HepG2 (cell line): ENCODE measurements around the gene GPC6. TPM values are rescaled to one million over a fixed set of nuclear protein-coding genes. Genes with fewer than 3 reads are reported as not detected.

ENCODE experiments used
- ATAC-seq: fragments of 200-7000 bp; cut with Tn5 transposase; 3 replicates; pipeline ENCODE4 v1.9.1; 2020; ENCODE audit warnings: mild to moderate bottlenecking, moderate library complexity
- BruUV-seq: library from RNA; stranded (reverse); fragments of 400-500 nt; replicated peaks from 2 replicates; lab custom pipeline; 2021; lab: Mats Ljungman, UMichigan
- CTCF ChIA-PET: fragments of 300-600 bp; formaldehyde crosslinking; extraction: SDS; loops from one replicate; lab custom pipeline; 2021; ENCODE audit warnings: low total read pairs, inconsistent platforms, low intra/inter-chr PET ratio; lab: Yijun Ruan, JAX
- POLR2A ChIA-PET: fragments of 350-600 bp; sonication (Branson Sonifier 250); formaldehyde crosslinking; loops from one replicate; lab custom pipeline; 2020; ENCODE audit warnings: antibody characterized with exemption, inconsistent platforms; lab: Yijun Ruan, JAX
- DNase-seq: peaks from one replicate; pipeline ENCODE4 v3.0.0-alpha.2; 2015; ENCODE audit warnings: low spot score
- FAIRE-seq: peaks from 3 replicates; lab custom pipeline; 2011; peaks lifted over from hg19 to GRCh38; lab: Jason Lieb, UNC
- H2AFZ ChIP-seq: one replicate; pipeline ENCODE4 v1.6.1; 2011; ENCODE audit warnings: low read length, inconsistent platforms
- H3K27ac ChIP-seq: fragments of 300-600 bp; 3 replicates; pipeline ENCODE4 v1.8.0; 2011; ENCODE audit warnings: mixed run types, mild to moderate bottlenecking, mixed read lengths, low read length, inconsistent platforms; ENCODE audit not compliant: insufficient read depth; ENCODE audit errors: extremely low read length
- H3K27me3 ChIP-seq, 2 experiments: fragments of 200-600 bp in 1 of 2; 2 replicates in 1 of 2; 3 replicates in 1 of 2; pipeline versions ENCODE4 v1.6.0 to v1.8.0; 2011; ENCODE audit warnings: low read length in 2 of 2, mild to moderate bottlenecking in 2 of 2, moderate library complexity in 2 of 2, inconsistent platforms in 1 of 2; ENCODE audit not compliant: insufficient read depth in 2 of 2, control insufficient read depth in 1 of 2
- H3K36me3 ChIP-seq, 2 experiments: fragments of 200-600 bp in 1 of 2; replicated peaks in 1 of 2; 2 replicates in 1 of 2; 3 replicates in 1 of 2; pipeline versions ENCODE4 v1.5.1 to v1.8.0; 2011; ENCODE audit warnings: low read length in 2 of 2, inconsistent platforms in 1 of 2; ENCODE audit not compliant: insufficient read depth in 2 of 2, control insufficient read depth in 1 of 2
- H3K4me1 ChIP-seq: 2 replicates; pipeline ENCODE4 v1.5.1; 2012; ENCODE audit warnings: low read length, inconsistent platforms; ENCODE audit not compliant: insufficient read depth
- H3K4me2 ChIP-seq: 2 replicates; pipeline ENCODE4 v1.6.0; 2011; ENCODE audit warnings: low read depth, low read length, inconsistent platforms
- H3K4me3 ChIP-seq, 3 experiments: fragments of 200-600 bp in 1 of 3; sonication (generic), shearing (Covaris generic) in 1 of 3; replicated peaks in 1 of 3; 2 replicates each; pipeline ENCODE4 v1.5.1; 2011 to 2016; ENCODE audit warnings: low read length in 3 of 3, inconsistent platforms in 2 of 3, low read depth in 2 of 3, mild to moderate bottlenecking in 2 of 3, control low read depth in 1 of 3, mixed read lengths in 1 of 3; ENCODE audit not compliant: insufficient read depth in 1 of 3
- H3K79me2 ChIP-seq: one replicate; pipeline ENCODE4 v1.6.1; 2011; ENCODE audit warnings: low read length, inconsistent platforms; ENCODE audit not compliant: insufficient read depth
- H3K9ac ChIP-seq: 2 replicates; pipeline ENCODE4 v1.6.0; 2011; ENCODE audit warnings: mild to moderate bottlenecking, low read depth, low read length, inconsistent platforms; ENCODE audit not compliant: insufficient read depth
- H3K9me3 ChIP-seq: 2 replicates; pipeline ENCODE4 v1.5.1; 2012; ENCODE audit warnings: mild to moderate bottlenecking, low read length
- H4K20me1 ChIP-seq: 2 replicates; pipeline ENCODE4 v1.6.0; 2011; ENCODE audit warnings: inconsistent platforms, mild to moderate bottlenecking, low read length, moderate library complexity; ENCODE audit not compliant: insufficient read depth
- BRD4 ChIP-seq: sonication (generic); formaldehyde crosslinking; IDR thresholded peaks from 2 replicates; pipeline ENCODE4 v1.4.0; 2020; ENCODE audit warnings: missing genetic modification reagents
- DNMT3B ChIP-seq: conservative IDR thresholded peaks from 2 replicates; pipeline ENCODE4 v1.6.1; 2016; ENCODE audit warnings: missing biosample characterization, control low read depth
- HNF4A ChIP-seq: sonication (generic); formaldehyde crosslinking; IDR thresholded peaks from 2 replicates; pipeline ENCODE4 v1.4.0; 2020; ENCODE audit warnings: missing genetic modification reagents
- IKZF1 ChIP-seq: fragments of 450-650 bp; IDR thresholded peaks from 2 replicates; pipeline ENCODE4 v1.7.1; 2016
- IRX3 ChIP-seq: sonication (generic); formaldehyde crosslinking; IDR thresholded peaks from 2 replicates; pipeline ENCODE4 v1.8.1; 2023; ENCODE audit warnings: mild to moderate bottlenecking, low read depth, missing genetic modification reagents, borderline replicate concordance
- POGZ ChIP-seq: sonication (generic); formaldehyde crosslinking; IDR thresholded peaks from 2 replicates; pipeline ENCODE4 v1.4.0; 2020; ENCODE audit warnings: mild to moderate bottlenecking, missing genetic modification reagents
- RFX5 ChIP-seq: IDR thresholded peaks from 2 replicates; pipeline ENCODE4 v1.6.1; 2011; ENCODE audit warnings: low read depth, low read length, improper control_type of control experiment
- SALL1 ChIP-seq: sonication (generic); formaldehyde crosslinking; IDR thresholded peaks from 2 replicates; pipeline ENCODE4 v1.8.0; 2022; ENCODE audit warnings: mild to moderate bottlenecking, missing genetic modification reagents
- SMAD1 ChIP-seq: sonication (generic); formaldehyde crosslinking; IDR thresholded peaks from 2 replicates; pipeline ENCODE4 v1.4.0; 2020; ENCODE audit warnings: missing genetic modification reagents, low read depth, mild to moderate bottlenecking, borderline replicate concordance
- SP4 ChIP-seq: sonication (generic); formaldehyde crosslinking; IDR thresholded peaks from 2 replicates; pipeline ENCODE4 v1.8.1; 2023; ENCODE audit warnings: mild to moderate bottlenecking, missing genetic modification reagents
- ZNF703 ChIP-seq: sonication (generic); formaldehyde crosslinking; IDR thresholded peaks from 2 replicates; pipeline ENCODE4 v1.5.1; 2020; ENCODE audit warnings: missing genetic modification reagents, mild to moderate bottlenecking, moderate library complexity, borderline replicate concordance
- whole genome bisulfite sequencing: methylation state at CpG from one replicate; pipeline ENCODE4 v1.1.6; 2017; ENCODE audit warnings: low lambda C conversion rate; 5-methylcytosine and 5-hydroxymethylcytosine counted together
- in situ Hi-C: cut with HindIII; loops from 2 replicates; pipeline ENCODE4 v1.10.0; 2017; ENCODE audit warnings: low pct_unique_long_range_greater_than_20kb; ENCODE audit not compliant: extremely low pct_ligation_motif_present
- intact Hi-C: fragments of 100-400 bp; cut with micrococcal nuclease; formaldehyde crosslinking; loops from one replicate; pipeline ENCODE4 v1.10.0; 2022; ENCODE audit not compliant: unreplicated experiment
- polyA plus RNA-seq, 8 experiments: library from polyadenylated mRNA; depleted of rRNA in 3 of 8; stranded (reverse) in 7 of 8; unstranded in 1 of 8; fragments of >200 nt; fragmentation: Illumina TruSeq in 4 of 8; extraction: Trizol in 4 of 8; gene quantifications; 2 replicates each; pipeline versions ENCODE4 v1.2.1 to v1.2.3, GENCODE V29; 2011 to 2016; ENCODE audit warnings: low read depth in 4 of 8, missing spikeins in 1 of 8, mixed read lengths in 1 of 8; ENCODE audit not compliant: insufficient read depth in 1 of 8
- total RNA-seq, 5 experiments: library from RNA; depleted of rRNA; stranded (reverse); fragments of >200 nt; fragmentation: Illumina TruSeq; extraction: Trizol; gene quantifications; 2 replicates each; pipeline ENCODE4 v1.2.3, GENCODE V29; 2016; ENCODE audit warnings: low read depth in 1 of 5
- TF ChIP-seq, protein P1 (sequence below): sonication (generic); formaldehyde crosslinking; IDR thresholded peaks from 2 replicates; pipeline ENCODE4 v1.5.0; 2020; ENCODE audit warnings: missing genetic modification reagents
- TF ChIP-seq, protein P2 (sequence below): sonication (generic); formaldehyde crosslinking; IDR thresholded peaks from 2 replicates; pipeline ENCODE4 v1.4.0; 2020; ENCODE audit warnings: mild to moderate bottlenecking, missing genetic modification reagents

The GPC6 gene
- total and polyA plus RNA-seq, 2 of the 13 experiments (the other 11 are each of a cell fraction or from before 2014, with no cell fraction given) = 24.5 to 33.9 TPM

DNA sequence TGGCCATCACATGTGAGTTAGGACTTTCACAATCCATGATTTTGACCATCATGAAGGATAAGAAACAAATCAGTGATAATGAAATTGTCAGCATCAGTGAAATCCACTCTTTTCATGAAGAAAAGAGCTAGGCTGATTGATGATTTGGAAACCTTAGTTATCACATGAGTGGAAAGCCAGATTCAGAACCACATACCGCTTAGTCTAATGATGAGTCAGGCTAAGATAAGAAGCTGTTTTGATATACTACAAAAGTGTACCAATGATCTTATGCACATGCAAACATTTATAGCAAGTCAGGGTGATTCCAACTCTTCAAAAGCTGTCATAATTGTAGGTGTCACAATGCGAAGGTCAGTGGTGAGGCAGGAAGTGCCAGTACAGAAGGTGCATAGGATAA is 519.3 kb downstream of the GPC6 start:
- peak; percentile 13 for DNase-seq
- H3K27me3 ChIP-seq = no peaks in the 10 kb centered on the region

DNA sequence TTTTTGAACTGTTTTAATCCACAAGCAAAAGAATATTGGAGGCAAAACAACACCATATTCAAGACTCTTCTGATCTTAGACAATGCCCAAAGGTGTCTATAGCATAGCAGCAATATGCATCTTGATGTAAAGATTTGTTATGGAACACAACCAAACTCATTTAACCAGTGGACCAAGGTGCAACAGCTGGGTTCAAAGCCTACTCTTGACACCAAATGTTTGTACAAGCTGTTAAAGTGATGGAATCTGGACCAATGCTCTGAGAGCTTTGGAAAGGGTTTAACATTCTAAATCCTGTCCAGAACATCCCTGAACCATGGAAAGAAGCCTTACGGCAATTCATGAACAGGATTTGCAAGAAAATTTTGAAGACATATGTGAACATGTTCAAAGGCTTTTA is 520.0 kb downstream of the GPC6 start:
- no peaks in the 10 kb centered on the region for H3K27me3 ChIP-seq
- peaks cover 15% of the 10 kb centered on the region for H3K4me1 ChIP-seq
- no peak overlapping the region for H2AFZ ChIP-seq
- ChIA-PET POLR2A (interaction anchor here (1.4 kb wide), 1 partner anchor 21 kb away, joined by 4 read pairs; no protein-coding TSS in a partner anchor), CTCF (no interaction called here)
- ATAC-seq (no peak), DNase-seq (peak; percentile 18), FAIRE-seq (no peak)
- H3K4me2 ChIP-seq = no peak overlapping the region
- 100% methylated on average over 1 of the region's 1 CpG for WGBS
- in situ Hi-C loops = no loop called here
- no peaks in the 10 kb centered on the region for H3K79me2 ChIP-seq
- H3K4me3 ChIP-seq = no peak overlapping the region
- intact Hi-C loops = no loop called here
- no peaks in the 10 kb centered on the region for H3K9me3 ChIP-seq
- no peaks in the 10 kb centered on the region for H3K36me3 ChIP-seq
- H3K27ac ChIP-seq = no peak overlapping the region
- no TSS peak for BruUV-seq
- no peak overlapping the region for H3K9ac ChIP-seq
- H4K20me1 ChIP-seq = no peaks in the 10 kb centered on the region
- TF ChIP-seq BRD4 (CRISPR knock-in tag) (no peak), IRX3 (no peak), POGZ (CRISPR knock-in tag) (0 out of 2 replicates have a peak, but pooled peaks have one; percentile 19), RFX5 (no peak), SP4 (CRISPR knock-in tag) (no peak), ZNF703 (CRISPR knock-in tag) (no peak), SMAD1 (CRISPR knock-in tag) (no peak), DNMT3B (no peak), SALL1 (CRISPR knock-in tag) (no peak)
- TF ChIP-seq, protein P1, sequence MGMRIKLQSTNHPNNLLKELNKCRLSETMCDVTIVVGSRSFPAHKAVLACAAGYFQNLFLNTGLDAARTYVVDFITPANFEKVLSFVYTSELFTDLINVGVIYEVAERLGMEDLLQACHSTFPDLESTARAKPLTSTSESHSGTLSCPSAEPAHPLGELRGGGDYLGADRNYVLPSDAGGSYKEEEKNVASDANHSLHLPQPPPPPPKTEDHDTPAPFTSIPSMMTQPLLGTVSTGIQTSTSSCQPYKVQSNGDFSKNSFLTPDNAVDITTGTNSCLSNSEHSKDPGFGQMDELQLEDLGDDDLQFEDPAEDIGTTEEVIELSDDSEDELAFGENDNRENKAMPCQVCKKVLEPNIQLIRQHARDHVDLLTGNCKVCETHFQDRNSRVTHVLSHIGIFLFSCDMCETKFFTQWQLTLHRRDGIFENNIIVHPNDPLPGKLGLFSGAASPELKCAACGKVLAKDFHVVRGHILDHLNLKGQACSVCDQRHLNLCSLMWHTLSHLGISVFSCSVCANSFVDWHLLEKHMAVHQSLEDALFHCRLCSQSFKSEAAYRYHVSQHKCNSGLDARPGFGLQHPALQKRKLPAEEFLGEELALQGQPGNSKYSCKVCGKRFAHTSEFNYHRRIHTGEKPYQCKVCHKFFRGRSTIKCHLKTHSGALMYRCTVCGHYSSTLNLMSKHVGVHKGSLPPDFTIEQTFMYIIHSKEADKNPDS = no peak
- TF ChIP-seq, protein P2, sequence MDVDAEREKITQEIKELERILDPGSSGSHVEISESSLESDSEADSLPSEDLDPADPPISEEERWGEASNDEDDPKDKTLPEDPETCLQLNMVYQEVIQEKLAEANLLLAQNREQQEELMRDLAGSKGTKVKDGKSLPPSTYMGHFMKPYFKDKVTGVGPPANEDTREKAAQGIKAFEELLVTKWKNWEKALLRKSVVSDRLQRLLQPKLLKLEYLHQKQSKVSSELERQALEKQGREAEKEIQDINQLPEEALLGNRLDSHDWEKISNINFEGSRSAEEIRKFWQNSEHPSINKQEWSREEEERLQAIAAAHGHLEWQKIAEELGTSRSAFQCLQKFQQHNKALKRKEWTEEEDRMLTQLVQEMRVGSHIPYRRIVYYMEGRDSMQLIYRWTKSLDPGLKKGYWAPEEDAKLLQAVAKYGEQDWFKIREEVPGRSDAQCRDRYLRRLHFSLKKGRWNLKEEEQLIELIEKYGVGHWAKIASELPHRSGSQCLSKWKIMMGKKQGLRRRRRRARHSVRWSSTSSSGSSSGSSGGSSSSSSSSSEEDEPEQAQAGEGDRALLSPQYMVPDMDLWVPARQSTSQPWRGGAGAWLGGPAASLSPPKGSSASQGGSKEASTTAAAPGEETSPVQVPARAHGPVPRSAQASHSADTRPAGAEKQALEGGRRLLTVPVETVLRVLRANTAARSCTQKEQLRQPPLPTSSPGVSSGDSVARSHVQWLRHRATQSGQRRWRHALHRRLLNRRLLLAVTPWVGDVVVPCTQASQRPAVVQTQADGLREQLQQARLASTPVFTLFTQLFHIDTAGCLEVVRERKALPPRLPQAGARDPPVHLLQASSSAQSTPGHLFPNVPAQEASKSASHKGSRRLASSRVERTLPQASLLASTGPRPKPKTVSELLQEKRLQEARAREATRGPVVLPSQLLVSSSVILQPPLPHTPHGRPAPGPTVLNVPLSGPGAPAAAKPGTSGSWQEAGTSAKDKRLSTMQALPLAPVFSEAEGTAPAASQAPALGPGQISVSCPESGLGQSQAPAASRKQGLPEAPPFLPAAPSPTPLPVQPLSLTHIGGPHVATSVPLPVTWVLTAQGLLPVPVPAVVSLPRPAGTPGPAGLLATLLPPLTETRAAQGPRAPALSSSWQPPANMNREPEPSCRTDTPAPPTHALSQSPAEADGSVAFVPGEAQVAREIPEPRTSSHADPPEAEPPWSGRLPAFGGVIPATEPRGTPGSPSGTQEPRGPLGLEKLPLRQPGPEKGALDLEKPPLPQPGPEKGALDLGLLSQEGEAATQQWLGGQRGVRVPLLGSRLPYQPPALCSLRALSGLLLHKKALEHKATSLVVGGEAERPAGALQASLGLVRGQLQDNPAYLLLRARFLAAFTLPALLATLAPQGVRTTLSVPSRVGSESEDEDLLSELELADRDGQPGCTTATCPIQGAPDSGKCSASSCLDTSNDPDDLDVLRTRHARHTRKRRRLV = no peak

More for the DNA sequence above, 519.3 kb downstream of the GPC6 start:
- 89% methylated on average over 2 of the region's 2 CpGs for WGBS
- BruUV-seq = no TSS peak
- TF ChIP-seq HNF4A (CRISPR knock-in tag) (peak; percentile 7; the same call in 1 of the 2 replicates), IKZF1 (no peak)
- FAIRE-seq (no peak), ATAC-seq (no peak)
- no peak overlapping the region for H3K9ac ChIP-seq
- no peaks in the 10 kb centered on the region for H4K20me1 ChIP-seq
- intact Hi-C loops = no loop called here
- in situ Hi-C loops = no loop called here
- H3K4me1 ChIP-seq = peaks cover 15% of the 10 kb centered on the region
- no peak overlapping the region for H3K4me2 ChIP-seq
- ChIA-PET CTCF (no interaction called here), POLR2A (interaction anchor here (1.4 kb wide), 1 partner anchor 21 kb away, joined by 4 read pairs; no protein-coding TSS in a partner anchor)
- no peaks in the 10 kb centered on the region for H3K36me3 ChIP-seq
- no peak overlapping the region for H3K27ac ChIP-seq
- no peaks in the 10 kb centered on the region for H3K79me2 ChIP-seq
- no peak overlapping the region for H3K4me3 ChIP-seq
- H3K9me3 ChIP-seq = no peaks in the 10 kb centered on the region
- no peak overlapping the region for H2AFZ ChIP-seq
